Nephron progenitor cell (in vitro differentiated cells): ENCODE measurements around the gene MASP2.

ENCODE experiments used
- DNase-seq: peaks from one replicate; pipeline ENCODE4 v3.0.0; 2021
- H3K27ac Mint-ChIP-seq: 2 replicates; pipeline ENCODE4 v1.8.0; 2021; ENCODE audit warnings: mild to moderate bottlenecking, moderate library complexity, mixed read lengths
- H3K27me3 Mint-ChIP-seq: 2 replicates; pipeline ENCODE4 v1.8.0; 2021; ENCODE audit warnings: mild to moderate bottlenecking, low read depth, mixed read lengths; ENCODE audit not compliant: poor library complexity
- H3K36me3 Mint-ChIP-seq: 2 replicates; pipeline ENCODE4 v1.8.0; 2021; ENCODE audit warnings: low read depth, mixed read lengths
- H3K4me1 Mint-ChIP-seq: 2 replicates; pipeline ENCODE4 v1.8.0; 2021; ENCODE audit warnings: mixed read lengths
- H3K4me3 Mint-ChIP-seq: 2 replicates; pipeline ENCODE4 v1.8.0; 2021; ENCODE audit warnings: mild to moderate bottlenecking, moderate library complexity, mixed read lengths
- H3K9me3 Mint-ChIP-seq: 2 replicates; pipeline ENCODE4 v1.8.0; 2021; ENCODE audit warnings: mild to moderate bottlenecking, moderate library complexity, mixed read lengths
- TF ChIP-seq, protein P1 (sequence below): fragments of 200-600 bp; sonication (generic); IDR thresholded peaks from 2 replicates; pipeline ENCODE4 v1.5.0; 2021; ENCODE audit warnings: antibody characterized with exemption

MASP2 gene

GRCh38 chr1:11059155-11059967, 12.3 kb upstream of the MASP2 start:
- Mint-ChIP-seq H3K4me1 (peaks cover 31% of the 10 kb centered on the region), H3K36me3 (peaks cover 30% of the 10 kb centered on the region), H3K27me3 (no peaks in the 10 kb centered on the region), H3K9me3 (no peaks in the 10 kb centered on the region), H3K4me3 (peak overlapping the region; percentile 96), H3K27ac (no peak overlapping the region)
- no peak for DNase-seq
- TF ChIP-seq, protein P1, sequence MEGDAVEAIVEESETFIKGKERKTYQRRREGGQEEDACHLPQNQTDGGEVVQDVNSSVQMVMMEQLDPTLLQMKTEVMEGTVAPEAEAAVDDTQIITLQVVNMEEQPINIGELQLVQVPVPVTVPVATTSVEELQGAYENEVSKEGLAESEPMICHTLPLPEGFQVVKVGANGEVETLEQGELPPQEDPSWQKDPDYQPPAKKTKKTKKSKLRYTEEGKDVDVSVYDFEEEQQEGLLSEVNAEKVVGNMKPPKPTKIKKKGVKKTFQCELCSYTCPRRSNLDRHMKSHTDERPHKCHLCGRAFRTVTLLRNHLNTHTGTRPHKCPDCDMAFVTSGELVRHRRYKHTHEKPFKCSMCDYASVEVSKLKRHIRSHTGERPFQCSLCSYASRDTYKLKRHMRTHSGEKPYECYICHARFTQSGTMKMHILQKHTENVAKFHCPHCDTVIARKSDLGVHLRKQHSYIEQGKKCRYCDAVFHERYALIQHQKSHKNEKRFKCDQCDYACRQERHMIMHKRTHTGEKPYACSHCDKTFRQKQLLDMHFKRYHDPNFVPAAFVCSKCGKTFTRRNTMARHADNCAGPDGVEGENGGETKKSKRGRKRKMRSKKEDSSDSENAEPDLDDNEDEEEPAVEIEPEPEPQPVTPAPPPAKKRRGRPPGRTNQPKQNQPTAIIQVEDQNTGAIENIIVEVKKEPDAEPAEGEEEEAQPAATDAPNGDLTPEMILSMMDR: no peak

GRCh38 chr1:11058595-11059154, 11.6 kb upstream of the MASP2 start:
- H3K27me3 Mint-ChIP-seq: no peaks in the 10 kb centered on the region
- peaks cover 31% of the 10 kb centered on the region for H3K4me1 Mint-ChIP-seq
- H3K36me3 Mint-ChIP-seq: peaks cover 25% of the 10 kb centered on the region
- no peaks in the 10 kb centered on the region for H3K9me3 Mint-ChIP-seq
- TF ChIP-seq, protein P1: no peak
- peak overlapping the region; percentile 96 for H3K4me3 Mint-ChIP-seq
- no peak for DNase-seq
- H3K27ac Mint-ChIP-seq: no peak overlapping the region

GRCh38 chr1:11058026-11058425, 11.0 kb upstream of the MASP2 start:
- peaks cover 19% of the 10 kb centered on the region for H3K36me3 Mint-ChIP-seq
- no peaks in the 10 kb centered on the region for H3K9me3 Mint-ChIP-seq
- no peaks in the 10 kb centered on the region for H3K27me3 Mint-ChIP-seq
- H3K27ac Mint-ChIP-seq: no peak overlapping the region
- peaks cover 31% of the 10 kb centered on the region for H3K4me1 Mint-ChIP-seq
- H3K4me3 Mint-ChIP-seq: peak overlapping the region; percentile 96
- DNase-seq: no peak
- TF ChIP-seq, protein P1: no peak

DNA sequence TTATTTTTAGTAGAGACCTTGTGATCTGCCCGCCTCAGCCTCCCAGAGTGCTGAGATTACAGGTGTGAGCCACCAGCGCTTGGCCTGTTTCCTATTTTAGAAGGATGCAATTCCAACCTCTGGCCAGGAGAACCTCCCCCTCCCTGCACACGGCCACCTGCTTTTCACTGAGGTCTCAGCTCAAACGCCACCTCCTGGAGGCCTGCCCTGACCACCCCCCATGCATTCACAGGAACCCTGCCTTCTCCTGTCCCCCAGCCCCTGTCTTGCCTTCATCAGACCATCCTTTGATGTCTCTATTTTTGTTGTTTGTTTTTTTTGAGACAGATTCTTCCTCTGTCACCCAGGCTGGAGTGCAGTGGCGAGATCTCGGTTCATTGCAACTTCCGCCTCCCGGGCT, 10.4 kb upstream of the MASP2 start:
- Mint-ChIP-seq H3K27me3 (no peaks in the 10 kb centered on the region), H3K9me3 (no peaks in the 10 kb centered on the region), H3K4me1 (peaks cover 27% of the 10 kb centered on the region), H3K27ac (peak overlapping the region; percentile 80), H3K36me3 (peaks cover 19% of the 10 kb centered on the region), H3K4me3 (no peak overlapping the region)
- TF ChIP-seq, protein P1: no peak
- no peak for DNase-seq

DNA sequence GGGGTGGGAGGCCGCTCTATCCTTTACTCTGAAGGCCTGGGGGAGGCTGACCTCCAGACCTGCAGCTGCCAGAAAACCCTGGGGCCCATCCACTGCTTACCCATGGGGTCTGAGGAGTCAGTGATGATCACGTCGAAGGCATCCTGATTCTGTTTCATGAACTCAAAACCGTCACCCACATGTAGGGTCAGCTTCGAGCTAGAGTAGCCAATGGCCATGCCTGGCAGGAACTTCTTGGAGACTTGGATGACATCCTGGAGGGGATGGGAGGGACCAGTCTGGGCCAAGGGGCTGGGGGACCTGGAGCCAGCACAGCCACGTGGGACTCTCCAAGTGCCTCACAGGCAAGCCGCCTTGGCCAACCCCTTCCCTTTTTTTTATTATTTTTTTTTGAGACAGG, 9.5 kb upstream of the MASP2 start:
- peaks cover 15% of the 10 kb centered on the region for H3K36me3 Mint-ChIP-seq
- H3K4me1 Mint-ChIP-seq: peaks cover 18% of the 10 kb centered on the region
- no peak for DNase-seq
- no peak overlapping the region for H3K27ac Mint-ChIP-seq
- H3K27me3 Mint-ChIP-seq: no peaks in the 10 kb centered on the region
- H3K4me3 Mint-ChIP-seq: no peak overlapping the region
- no peaks in the 10 kb centered on the region for H3K9me3 Mint-ChIP-seq
- TF ChIP-seq, protein P1: no peak

DNA sequence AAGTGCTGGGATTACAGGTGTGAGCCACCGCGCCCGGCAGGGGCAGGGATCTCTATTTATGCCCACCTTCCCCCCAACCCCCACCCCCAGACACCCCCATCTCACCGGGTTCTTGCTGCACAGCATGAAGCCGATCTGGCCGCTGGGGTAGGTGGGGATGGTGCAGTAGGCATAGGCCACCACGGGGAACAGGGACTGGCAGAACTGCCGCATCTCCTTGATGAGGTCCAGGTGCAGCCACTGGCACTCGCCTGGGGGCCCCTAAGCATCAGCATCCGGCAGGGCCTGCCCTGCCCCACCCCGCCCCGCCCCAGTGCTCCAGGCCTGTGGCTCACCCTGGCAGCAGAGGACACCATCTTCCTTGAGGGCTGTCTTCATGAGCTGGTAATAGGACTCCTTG, 8.6 kb upstream of the MASP2 start:
- Mint-ChIP-seq H3K27ac (no peak overlapping the region), H3K4me1 (peaks cover 13% of the 10 kb centered on the region), H3K4me3 (no peak overlapping the region), H3K36me3 (peaks cover 15% of the 10 kb centered on the region), H3K9me3 (no peaks in the 10 kb centered on the region), H3K27me3 (no peaks in the 10 kb centered on the region)
- TF ChIP-seq, protein P1: no peak
- DNase-seq: no peak
